ENCODE results near the gene TNNT2. TPM values are rescaled to one million over a fixed set of nuclear protein-coding genes. Genes with fewer than 3 reads are reported as not detected.

Gene TNNT2
- total and polyA plus RNA-seq, 2 of the 8 experiments (the other 6 are each of a cell fraction or from before 2014, with no cell fraction given), result 3.1 to 21.0 TPM

DNA sequence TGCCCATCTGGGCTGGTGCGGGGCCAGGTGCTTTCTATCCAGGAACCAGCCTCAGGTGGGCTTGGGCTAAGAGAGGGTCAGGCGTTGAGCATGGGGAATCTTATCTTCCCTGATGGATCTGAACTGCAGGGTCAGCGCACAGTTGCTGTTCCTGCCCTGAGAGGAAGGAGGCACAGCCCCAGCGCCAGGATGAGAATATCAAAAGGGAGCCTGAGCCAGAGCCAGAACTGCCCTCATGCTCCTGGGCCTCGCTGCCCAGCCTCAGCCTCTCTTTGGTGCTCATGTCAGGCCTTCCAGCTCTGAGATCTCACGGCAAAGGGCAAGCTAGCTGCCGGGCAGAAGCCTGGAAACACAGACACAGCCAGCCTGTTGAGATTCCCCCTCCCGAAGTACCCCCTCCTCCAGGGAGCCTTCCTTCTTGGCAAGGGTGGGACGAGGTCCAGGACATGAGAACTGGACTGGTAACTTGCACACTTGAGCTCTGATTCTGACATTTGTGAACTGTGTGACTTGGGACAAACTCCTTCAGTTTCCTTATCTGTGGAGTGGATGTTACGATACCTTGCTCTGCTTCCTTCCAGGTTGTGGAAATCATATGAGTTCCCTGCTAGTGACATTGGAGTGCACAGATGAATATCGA, 22.9 kb upstream of the TNNT2 start (continued):
- TF ChIP-seq NRF1 (IDR thresholded peaks at IDR 0.05; ENCODE audit: low read depth, low read length) (no peak), TEAD4 (IDR thresholded peaks at IDR 0.05; ENCODE audit: low read depth, low read length) (no peak), KDM5A (IDR thresholded peaks at IDR 0.05; ENCODE audit: low read length) (no peak), SIRT6 (IDR thresholded peaks at IDR 0.05; ENCODE audit: low read length) (no peak), SP2 (IDR thresholded peaks at IDR 0.05; ENCODE audit: low read length) (no peak), TAF7 (optimal IDR thresholded peaks at IDR 0.05; ENCODE audit: borderline replicate concordance, low read depth, low read length) (no peak), HDAC6 (IDR thresholded peaks at IDR 0.05; ENCODE audit: low read depth, low read length) (no peak)

All from H1 (cell line).